CD4-positive, alpha-beta T cell treated with Interleukin-17A for 4 hours (primary cell): ENCODE results near the gene TERF2IP.

Source experiments
- DNase-seq: peaks from one replicate; pipeline ENCODE4 v3.0.0-alpha.2; 2020; ENCODE audit warnings: mixed read lengths

TERF2IP gene, protein sequence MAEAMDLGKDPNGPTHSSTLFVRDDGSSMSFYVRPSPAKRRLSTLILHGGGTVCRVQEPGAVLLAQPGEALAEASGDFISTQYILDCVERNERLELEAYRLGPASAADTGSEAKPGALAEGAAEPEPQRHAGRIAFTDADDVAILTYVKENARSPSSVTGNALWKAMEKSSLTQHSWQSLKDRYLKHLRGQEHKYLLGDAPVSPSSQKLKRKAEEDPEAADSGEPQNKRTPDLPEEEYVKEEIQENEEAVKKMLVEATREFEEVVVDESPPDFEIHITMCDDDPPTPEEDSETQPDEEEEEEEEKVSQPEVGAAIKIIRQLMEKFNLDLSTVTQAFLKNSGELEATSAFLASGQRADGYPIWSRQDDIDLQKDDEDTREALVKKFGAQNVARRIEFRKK

DNA sequence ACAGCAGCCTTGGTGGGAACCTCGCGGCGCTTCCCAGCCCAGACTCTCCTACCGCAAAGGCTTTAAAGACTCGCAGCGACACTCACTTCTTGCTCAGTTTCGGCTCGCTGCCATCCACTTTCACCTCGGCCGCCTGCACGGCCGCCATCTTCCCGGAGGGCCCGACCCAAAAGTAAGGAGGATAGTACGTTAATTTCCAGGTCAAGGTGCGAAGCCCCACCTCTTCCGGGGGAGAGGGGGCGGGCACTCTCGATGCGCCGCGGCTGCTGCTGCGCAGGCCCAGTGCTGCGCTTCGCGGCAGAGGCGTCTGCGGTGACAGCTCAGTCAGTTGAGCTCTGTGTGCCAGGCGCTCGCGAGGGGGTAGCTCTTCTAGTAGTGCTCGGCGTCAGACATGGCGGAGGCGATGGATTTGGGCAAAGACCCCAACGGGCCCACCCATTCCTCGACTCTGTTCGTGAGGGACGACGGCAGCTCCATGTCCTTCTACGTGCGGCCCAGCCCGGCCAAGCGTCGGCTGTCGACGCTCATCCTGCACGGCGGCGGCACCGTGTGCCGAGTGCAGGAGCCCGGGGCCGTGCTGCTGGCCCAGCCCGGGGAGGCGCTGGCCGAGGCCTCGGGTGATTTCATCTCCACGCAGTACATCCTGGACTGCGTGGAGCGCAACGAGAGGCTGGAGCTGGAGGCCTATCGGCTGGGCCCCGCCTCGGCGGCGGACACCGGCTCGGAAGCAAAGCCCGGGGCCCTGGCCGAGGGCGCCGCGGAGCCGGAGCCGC lies at the start of gene TERF2IP, which contains the start of gene KARS1:
TSS of gene TERF2IP (plus strand) at position 282 of the 773 bp plus-strand sequence. CDS start at position 392, 110 bp downstream.
TSS of gene KARS1 (minus strand) at position 174 of the 773 bp plus-strand sequence. CDS start at position 148, 26 bp downstream.
- DNase-seq: peak; percentile 95

DNA sequence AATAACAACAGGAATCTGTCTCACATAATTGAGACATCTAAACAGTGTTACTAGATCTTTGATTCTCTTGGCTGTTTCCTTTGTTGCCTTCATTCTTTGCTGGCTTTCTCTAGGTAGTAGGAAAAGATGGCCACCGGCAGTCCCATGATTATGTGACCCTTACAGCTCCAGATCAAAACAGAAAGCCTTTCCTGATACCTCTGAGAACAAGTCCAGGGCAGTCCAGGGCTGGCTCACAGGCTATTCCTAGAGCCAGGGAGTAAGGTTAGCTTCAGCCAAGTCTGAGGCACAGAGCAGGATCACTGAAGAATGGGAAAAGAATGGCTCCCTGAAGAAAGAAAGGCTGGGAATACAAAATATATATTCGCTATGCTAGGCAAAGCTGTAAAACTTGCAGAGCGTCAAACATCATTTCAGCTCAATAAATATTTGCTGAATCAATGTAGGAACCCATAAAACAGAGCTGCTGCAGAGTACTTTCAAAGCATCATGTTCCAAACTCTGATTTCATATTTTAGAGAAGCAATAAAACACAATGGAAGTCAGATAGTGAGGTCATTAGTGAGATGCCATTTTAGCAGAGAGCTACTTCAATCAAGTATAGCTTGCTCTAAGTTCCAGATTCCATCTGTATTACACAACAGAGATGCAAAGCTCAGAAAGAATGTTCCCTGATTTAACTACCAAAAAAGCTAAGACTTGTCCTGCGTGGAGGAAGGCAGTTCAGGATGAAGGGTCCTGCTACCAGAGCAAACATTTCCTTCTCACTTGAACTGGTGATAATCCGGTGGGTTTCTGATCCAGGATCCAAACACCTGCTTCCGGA lies 47.9 kb upstream of the TERF2IP start:
- DNase-seq: no peak

DNA sequence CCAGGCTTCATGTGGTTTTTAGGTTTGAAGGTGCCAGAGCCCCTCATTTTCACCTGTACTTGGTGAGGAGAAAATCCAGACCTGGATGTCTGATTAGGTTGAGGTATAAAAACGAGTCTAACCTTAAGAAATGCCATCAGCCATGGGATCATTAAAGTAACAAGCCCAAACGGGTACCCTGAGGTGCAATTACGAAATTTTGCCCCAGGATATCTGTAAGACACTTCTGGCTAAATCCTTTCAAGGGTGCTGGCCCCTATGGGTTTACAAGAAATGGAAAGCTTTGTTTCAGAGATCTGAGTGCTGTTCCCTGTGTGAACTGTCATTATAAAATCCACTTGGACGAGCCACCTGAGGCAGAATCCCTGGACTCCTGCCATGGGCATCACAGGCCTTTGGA lies 44.3 kb upstream of the TERF2IP start:
- no peak for DNase-seq

DNA sequence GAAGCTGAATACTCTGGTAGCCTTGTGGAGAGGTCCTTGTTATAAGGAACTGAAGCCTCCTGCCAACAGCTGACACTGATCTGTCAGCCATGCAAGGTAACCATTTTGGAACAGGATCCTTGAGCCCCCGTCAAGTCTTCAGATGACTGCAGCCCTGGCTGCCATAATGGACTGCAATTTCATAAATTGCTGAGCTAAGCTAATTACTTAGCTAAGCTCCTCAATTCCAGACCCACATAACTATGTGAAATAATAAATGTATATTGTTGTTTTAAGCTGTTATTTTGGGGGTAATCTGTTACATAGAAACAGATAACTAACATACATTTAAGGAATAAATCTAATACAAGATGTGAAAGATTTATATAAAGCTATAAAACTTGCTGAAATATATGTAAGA lies 41.1 kb upstream of the TERF2IP start:
- DNase-seq: no peak

DNA sequence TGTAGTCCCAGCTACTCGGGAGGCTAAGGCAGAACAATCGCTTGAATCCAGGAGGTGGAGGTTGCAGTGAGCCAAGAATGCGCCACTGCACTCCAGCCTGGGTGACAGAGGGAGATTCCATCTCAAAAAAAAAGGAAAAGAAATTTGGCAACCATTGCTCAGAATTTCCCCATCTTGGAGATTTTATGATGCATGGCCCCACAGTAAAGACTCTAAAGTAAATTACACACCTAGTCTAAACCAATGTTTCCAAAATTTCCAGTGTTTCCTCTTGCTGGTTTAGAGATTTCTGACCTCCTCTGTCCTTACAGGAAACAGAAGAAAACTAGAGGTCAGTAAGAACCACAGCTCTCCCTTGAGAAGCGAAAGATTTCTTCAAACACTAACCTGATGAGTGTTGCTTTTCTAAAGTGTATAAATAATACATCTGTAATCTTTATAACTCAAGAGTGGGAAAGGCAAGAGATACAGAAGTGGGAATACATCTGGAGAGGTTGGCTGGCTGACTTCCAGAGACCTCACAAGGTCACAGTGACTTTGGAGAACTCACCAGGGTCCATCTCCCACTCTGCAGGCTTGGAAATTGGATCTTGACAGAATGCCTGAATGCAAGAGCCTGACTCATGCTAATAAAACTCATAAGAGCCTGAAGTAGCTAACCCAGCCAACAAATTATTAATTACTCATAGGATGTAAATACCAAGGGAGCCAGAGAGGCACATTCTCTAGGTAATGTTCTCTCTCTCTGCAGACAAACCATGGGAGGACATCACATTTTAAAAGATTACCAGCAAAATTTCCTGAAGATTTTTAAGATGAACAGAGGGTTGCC lies 33.3 kb upstream of the TERF2IP start:
- no peak for DNase-seq

DNA sequence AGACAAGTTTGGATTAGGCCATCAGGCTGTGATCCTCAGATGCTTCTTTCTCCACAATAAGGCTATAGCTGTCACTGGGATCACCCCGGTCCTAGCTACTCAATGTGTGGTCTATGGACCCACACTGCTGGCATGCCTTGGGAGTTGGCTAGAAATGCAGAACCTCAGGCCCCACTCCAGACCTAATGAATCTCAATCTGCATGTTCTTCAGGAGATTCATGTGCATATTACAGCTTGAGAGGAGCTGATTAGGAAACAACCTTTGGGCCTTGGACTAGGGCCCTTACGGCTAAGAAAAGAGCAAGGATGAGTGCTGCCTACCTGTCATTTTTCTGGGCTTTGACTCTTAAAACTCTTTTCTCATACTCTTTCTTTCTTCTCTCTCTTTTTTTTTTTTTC lies 32.0 kb upstream of the TERF2IP start:
- no peak for DNase-seq

DNA sequence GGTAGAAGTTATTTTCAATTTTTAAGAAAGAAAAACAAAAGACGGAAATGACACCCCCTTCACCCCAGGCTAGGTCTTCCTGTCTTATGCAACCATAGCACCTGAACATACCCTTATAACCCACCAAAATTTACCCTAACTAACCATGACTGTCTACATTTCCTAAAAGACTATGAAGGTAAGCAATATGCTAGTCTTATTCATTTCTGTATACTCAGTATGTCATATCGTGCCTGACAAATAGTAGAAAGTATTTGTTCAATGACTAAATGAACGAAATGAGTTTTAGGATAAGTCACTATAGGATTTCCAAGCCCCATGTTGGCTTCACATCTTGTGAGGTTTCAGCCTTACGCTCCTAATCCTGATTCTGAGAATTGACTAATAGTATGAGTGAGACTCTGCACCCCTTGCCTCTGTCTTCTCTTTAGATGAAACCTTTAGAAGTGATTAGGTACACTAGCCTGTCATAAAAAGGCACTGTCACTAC lies 31.0 kb upstream of the TERF2IP start:
- no peak for DNase-seq

DNA sequence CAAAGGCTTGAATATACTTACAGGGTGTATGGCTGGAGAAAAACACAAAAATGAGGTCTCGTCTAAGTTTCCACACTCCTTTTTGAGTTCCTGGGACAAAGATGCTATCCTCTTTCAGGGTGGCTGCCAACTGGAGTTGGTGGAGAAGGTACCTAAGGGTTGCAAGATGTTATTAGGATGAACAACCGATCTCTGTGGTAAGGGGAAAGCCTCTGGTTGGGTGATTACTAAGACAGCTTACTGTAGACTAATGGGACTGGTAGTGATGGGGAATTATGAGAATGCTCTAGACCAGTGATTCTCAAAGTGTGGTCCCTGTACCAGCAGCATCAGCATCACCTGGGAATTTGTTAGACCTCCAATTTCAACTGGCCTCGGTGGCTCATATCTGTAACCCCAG lies 30.5 kb upstream of the TERF2IP start:
- no peak for DNase-seq

DNA sequence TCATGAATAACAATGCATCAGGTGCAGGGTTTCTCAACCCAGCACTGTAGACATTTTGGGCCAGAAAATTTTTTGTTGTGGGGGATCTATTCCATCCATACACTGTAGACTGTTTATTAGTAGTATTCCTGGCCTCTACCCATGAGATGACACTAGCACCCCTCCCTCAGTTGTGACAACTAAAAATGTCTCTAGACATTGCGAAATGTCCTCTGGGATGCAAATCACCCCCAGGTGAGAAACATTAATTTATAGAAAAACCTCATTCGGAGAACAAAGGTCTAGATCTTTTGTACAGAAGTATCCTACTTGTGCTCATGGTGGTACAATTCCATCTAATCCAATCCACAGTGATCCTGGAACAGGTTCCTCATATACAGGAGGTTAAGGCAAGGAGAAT lies 28.8 kb upstream of the TERF2IP start:
- DNase-seq: no peak

DNA sequence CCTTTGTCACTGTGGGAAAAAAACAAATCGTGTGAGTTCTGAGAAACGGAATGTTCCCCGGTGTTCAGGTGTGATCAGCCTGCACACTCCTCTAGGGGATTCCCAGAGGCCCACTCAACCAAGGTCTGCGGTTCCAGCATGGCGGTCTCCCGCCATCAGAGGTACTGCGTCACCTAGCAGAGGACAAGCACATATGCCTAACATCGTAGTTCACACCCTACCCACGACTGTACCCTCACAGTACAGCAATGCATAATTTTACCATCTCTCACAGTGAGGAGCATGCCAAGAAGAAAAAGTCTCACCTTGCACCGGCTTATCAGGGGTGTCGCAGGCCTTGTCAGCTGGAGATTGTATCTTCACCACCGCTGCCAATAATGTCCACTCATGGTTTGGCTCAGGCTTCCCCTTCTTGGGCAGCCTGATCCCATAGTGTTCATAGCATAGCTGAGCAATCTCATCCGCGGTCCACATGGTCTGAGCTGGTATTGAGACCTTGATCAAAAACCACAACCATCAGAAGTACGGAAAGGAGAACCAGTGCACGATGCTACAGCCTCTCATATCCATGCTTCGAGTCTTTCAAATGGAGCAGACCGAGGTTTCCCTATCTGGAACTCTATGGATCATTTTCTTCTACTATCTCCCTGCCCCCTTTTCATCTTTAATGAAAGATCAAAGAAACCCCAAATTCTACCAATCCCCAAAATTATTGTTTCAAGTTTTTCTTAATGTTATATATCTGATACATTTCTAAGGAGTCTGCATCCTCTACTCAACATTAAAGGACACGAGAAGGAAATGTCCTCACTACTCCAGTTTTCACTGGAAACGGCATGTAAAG lies 27.0 kb upstream of the TERF2IP start:
- DNase-seq: peak; percentile 26

DNA sequence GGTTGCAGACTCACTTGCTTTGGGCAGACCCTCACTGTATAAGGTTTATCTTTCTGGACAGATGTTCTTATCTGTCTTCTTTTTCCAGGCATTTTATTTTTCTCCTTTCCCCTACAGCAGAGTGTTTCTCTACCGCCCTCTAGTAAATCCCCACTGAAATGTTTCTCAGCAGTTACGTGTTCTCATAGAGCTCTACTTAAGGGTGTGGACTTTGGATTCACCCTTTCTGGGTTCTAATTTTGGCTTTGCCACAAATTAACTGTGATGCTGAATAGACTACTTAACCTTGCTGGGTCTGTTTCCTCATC lies 26.4 kb upstream of the TERF2IP start:
- DNase-seq: no peak

DNA sequence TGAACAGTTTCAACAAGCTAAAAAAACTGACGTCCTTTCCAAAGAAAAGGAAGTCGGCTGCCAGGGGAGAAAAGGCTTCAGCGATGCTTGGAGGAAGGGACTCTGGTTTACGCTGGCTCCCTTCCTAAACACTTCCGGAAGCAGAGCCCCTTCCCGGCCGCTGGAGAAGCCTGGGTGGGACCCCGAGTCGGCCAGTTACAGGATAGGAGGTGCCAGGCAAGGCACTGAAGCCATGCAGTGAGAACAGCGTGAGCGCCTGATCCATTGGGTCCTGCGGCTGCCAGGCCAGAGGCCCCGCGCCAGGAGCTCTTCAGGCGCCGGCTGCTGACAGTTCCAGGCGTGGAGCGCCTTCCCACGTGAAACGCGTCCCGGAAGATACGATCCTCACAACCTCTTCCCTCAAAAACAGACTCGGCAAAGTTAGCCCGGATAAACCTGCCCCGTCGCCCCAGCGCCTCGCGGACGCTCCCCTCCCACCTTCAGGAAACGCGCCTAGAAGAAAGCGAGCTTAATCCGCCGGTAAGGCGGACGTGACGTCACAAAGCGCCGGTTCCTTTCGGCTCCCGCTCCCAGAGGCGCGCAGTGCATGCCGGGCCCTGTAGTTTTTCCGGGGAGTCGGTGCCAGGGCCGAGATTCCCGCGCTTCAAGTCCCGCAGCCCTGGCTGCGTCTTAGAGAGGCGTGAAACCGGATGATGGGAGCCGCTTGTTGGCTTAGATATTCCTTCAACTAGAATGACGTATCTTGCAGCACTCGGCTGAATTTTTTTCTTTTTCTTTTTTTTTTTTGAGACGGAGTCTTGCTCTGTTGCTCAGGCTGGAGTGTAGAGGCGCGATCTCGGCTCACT lies 24.6 kb upstream of the TERF2IP start, which contains the start of gene ADAT1:
TSS of gene ADAT1 (minus strand) at position 521 of the 845 bp plus-strand sequence. CDS start 2,482 bp downstream, outside the sequence.
- peak; percentile 98 for DNase-seq

DNA sequence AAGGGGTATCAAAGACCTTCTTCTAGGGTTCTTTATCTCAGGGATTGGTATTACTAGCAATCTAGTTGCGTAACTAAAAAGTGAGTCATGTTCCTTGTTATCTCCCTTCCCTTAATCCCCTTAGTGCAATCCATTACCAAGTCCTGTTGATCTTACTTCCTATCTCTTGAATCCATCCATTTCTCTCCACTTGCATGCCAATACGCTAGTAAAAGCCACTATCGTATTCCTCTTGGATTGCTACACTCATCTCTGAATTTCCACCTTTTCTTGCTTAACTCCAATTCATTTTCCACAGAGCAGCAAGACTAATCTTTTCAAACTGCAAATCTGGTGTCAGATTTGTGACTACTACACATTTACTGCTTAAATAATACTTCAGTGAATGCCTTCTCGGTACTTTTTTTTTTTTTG lies 22.6 kb upstream of the TERF2IP start:
- DNase-seq: no peak

DNA sequence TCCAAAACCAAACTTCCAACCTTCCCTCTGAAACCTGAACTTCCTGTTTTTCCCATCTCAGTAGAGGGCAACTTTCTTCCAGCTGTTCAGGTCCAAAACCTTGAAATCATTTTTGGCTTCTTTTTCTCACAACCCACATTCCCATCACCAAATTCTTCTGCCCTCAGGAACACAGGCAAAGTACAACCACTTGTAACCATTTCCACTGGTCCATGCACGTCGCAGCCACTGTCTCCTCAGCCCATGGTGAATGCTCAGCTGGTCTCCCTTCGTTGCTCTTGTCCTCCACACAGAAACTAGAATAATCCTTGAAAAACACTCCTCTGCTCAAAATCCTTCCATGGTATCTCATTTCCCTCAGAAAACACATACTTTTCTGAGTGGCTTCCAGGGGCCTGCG lies 20.8 kb upstream of the TERF2IP start:
- no peak for DNase-seq

DNA sequence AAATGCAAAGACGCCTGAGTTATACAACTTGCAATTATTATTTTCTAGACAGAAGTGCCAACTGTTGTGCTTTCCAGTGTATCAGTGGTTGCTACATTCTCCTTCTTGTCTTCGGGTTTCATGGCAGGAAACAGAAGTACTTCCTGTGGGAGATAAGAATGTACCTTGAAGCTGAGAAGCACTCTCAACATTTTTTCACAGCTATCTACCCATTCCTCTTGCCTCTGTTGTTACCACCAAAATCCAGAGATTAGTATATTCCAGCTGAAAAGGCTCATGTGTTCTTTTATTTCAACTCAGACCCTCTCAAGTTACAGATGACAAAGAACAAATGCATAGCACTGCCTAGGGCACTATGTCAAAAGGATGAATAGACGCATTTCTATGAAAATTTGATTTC lies 19.7 kb upstream of the TERF2IP start:
- DNase-seq: no peak

DNA sequence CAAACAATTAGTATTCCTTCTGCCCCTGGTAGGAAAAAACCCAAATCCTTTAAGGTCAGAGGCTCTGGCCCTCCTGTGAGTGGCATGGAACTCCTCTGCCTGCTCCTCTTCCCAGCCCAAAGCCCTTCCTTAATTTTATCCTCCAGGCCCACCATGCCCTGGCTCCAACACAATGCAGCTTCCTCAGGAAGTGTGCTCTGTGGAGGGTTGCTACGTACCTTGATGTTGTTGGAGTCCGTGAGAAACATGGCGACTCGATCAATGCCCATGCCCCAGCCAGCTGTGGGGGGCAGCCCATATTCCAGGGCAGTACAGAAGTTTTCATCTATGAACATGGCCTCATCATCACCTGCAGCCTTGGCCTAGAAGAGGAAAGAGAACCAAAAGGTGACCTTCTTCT lies 19.2 kb upstream of the TERF2IP start:
- no peak for DNase-seq

DNA sequence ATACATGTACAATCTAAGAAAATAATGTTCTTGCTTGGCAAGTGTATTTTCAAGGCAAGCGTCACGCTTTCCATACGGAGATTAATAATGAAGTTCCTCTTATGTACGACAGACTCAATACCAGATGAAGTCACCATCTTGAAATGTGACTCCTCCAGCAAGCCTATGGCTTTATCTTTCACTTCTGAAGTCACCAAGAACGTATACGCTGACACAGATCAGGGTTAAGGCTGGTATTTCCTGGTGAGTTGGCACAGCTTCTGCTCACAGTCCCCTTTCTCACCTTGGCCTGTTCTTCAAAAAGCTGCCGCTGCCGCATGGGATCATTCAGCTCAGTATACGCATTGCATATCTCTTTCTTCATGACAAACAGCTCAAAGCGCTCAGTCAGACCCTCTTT lies 18.4 kb upstream of the TERF2IP start:
- DNase-seq: no peak

DNA sequence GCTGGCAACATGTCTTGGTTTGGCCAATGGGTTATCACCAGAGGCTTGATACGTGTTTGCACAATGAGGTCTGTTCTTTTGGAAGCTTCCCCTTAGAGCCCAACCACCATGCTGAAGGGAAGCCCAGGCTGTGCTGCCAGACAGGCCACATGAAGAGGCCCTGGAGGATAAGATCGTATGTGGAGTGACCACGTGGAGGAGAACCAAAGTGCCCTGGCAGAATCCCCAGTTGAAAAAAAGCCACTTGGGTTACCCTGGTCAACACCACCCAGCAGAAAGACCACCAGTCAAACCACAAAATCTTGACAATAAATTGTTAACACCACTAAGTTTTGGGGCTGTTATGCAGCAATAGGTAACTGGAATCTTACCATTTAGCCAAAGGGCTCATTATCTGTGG lies 17.5 kb upstream of the TERF2IP start:
- DNase-seq: no peak

DNA sequence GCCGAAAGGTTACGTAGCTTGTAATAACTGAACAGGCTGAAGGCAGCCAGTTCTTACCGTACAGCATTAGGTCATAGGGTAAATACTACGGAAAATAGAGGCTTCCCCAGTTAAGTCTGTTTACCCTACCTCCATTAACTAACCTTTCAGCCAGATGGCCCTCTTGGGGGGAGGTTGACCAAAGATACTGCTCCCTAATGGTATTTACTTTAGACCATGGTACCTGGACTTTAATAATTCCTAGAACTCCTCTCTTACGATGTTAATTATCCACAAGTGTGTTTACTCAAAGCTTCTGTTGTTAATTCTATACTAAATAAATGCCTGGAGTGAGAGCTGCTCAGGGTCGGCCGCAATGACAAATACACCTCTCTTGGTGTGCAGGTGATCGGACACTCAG lies 14.7 kb upstream of the TERF2IP start:
- DNase-seq: no peak

DNA sequence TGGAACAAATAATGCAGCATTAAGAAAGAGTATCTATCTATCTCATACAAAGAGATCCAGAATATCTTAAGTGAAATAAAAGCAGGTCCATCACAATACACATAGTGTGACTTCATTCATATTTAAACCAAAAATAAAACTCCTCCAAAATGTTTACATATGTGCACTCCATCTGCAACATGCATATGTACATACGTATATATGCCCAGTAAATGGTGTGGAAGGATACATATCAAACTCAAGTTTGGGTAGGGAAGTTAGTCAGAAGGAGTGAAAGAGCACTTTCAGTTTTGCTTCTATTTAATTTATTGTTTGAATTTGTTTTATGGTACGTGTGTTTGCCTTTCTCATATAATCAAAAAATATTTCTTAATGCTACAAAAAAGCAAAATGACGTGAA lies 12.5 kb upstream of the TERF2IP start:
- DNase-seq: no peak
